Left lung (tissue), 10 donors: ENCODE results near the gene OSTM1. TPM values are rescaled to one million over a fixed set of nuclear protein-coding genes. Genes with fewer than 3 reads are reported as not detected.
A peak's percentile ranks its signal among the peaks of the same experiment; 100 is the strongest.

ENCODE experiments used
- ATAC-seq: fragments of 200-7000 bp; cut with Tn5 transposase; one replicate; pipeline ENCODE4 v1.9.1; 2020; ENCODE audit warnings: moderate library complexity
- DNase-seq, 4 donors: peaks; one replicate each; pipeline ENCODE4 v3.0.0-alpha.2; 2013 to 2020
- H3K27ac ChIP-seq, 2 donors: fragments of 200-600 bp; sonication (generic) in 1 of 2; one replicate each; pipeline versions ENCODE4 v1.5.0 to v1.8.0; 2020 to 2021
- H3K27me3 ChIP-seq, 2 donors: fragments of 200-600 bp; sonication (generic) in 1 of 2; one replicate each; pipeline versions ENCODE4 v1.5.0 to v1.8.0; 2020 to 2021
- H3K36me3 ChIP-seq, 2 donors: fragments of 200-600 bp; sonication (generic) in 1 of 2; one replicate each; pipeline versions ENCODE4 v1.5.0 to v1.8.0; 2020 to 2021
- H3K4me1 ChIP-seq, 2 donors: fragments of 200-600 bp; one replicate each; pipeline ENCODE4 v1.8.0; 2021
- H3K4me3 ChIP-seq, 2 donors: fragments of 200-600 bp; sonication (generic) in 1 of 2; one replicate each; pipeline versions ENCODE4 v1.5.0 to v1.8.0; 2020 to 2021; ENCODE audit warnings: mild to moderate bottlenecking in 1 of 2
- H3K9me3 ChIP-seq, 2 donors: fragments of 200-600 bp; sonication (generic) in 1 of 2; one replicate each; pipeline versions ENCODE4 v1.5.0 to v1.8.0; 2020 to 2021
- intact Hi-C, 2 donors: fragments of 100-400 bp; cut with DNase I; formaldehyde crosslinking; loops; one replicate each; pipeline versions ENCODE4 v1.11.2 to v1.14.2; 2022
- polyA plus RNA-seq, 6 donors: library from polyadenylated mRNA; unstranded; fragments of 120-200 nt; gene quantifications; one replicate each; pipeline ENCODE4 v1.2.1, GENCODE V29; 2013; ENCODE audit not compliant: insufficient read length in 6 of 6
- total RNA-seq, 2 donors: library from RNA; stranded (reverse); fragmentation: NEBNext Ultra II Directional; extraction: Animal tissue kit (Norgen Biotek cat#: 25700); gene quantifications; one replicate each; pipeline ENCODE4 v1.2.1, GENCODE V29; 2021
- TF ChIP-seq, protein P1 (sequence below), 2 donors: fragments of 200-600 bp; sonication (generic) in 1 of 2; IDR thresholded peaks; one replicate each; pipeline versions ENCODE4 v1.5.0 to v1.8.0; 2021; ENCODE audit warnings: antibody characterized with exemption in 2 of 2
- donor health status: DM: no; HTN: yes; CAD: no.
- donor health status: DM: no; HTN: no; CAD: no.

The OSTM1 gene
- total and polyA plus RNA-seq, 8 donors = 17.7 to 73.1 (median 21.8) TPM

DNA sequence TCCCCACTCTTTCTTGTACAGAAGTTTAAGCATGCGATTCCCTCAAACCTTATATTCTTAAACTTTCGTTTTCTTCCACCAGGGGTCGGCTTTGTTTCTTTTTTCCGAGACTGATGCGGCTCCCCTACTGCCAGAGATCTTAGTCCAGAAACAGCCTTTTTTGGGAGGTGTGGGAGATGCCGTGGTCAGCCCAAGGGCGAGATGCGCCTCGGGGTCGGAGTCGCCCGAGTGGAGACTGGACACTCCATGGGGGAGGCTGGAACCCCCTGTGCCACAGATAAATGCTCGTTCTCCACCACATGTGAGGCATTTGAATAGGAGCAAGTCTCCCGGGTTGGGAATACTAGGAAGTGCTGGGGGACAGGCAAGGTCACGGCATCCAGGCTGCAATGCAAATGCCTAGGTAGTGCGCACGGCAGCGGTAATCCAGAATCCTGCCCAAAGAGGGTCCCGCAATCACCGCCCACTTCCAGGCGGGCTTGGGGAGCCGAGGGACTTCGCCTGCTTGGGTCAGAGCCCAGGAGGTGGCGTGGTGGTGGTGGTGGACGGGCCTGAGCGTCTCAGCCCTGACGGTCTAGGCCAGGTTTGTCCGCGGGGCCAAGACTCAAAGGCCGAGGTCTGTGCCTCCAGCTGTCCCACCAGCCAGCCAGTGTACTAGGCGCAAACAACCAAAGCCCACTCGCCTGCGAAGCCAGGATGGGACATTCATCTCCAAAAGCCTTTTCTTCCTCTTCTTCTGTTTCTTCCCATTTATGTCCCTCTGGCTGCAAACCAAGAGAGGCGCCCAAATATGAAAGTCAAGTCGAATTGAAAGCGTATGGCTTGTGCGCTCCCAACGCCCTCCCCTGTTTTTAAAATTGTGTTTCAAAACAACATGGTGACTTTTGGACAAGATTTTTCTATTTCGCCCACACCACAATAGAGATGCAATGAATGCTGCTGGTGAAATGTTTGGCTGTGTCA lies 39.3 kb upstream of the OSTM1 start:
- ATAC-seq (peak; percentile 48), DNase-seq (peak in 1 of 4 donors; percentile 68)
- no peaks in the 10 kb centered on the region for H3K36me3 ChIP-seq
- H3K9me3 ChIP-seq = no peaks in the 10 kb centered on the region
- peaks cover 14 to 48% of the 10 kb centered on the region in 2 donors for H3K4me1 ChIP-seq
- peak overlapping the region in 1 of 2 donors; percentile 32 for H3K4me3 ChIP-seq
- intact Hi-C loops = loop anchor here in 1 of 2 donors (5.0 to 10.0 kb wide), 2 partner anchors 378 to 411 kb away; no protein-coding TSS in a partner anchor
- peaks cover 32 to 95% of the 10 kb centered on the region in 2 donors for H3K27me3 ChIP-seq
- no peak overlapping the region for H3K27ac ChIP-seq
- TF ChIP-seq, protein P1, sequence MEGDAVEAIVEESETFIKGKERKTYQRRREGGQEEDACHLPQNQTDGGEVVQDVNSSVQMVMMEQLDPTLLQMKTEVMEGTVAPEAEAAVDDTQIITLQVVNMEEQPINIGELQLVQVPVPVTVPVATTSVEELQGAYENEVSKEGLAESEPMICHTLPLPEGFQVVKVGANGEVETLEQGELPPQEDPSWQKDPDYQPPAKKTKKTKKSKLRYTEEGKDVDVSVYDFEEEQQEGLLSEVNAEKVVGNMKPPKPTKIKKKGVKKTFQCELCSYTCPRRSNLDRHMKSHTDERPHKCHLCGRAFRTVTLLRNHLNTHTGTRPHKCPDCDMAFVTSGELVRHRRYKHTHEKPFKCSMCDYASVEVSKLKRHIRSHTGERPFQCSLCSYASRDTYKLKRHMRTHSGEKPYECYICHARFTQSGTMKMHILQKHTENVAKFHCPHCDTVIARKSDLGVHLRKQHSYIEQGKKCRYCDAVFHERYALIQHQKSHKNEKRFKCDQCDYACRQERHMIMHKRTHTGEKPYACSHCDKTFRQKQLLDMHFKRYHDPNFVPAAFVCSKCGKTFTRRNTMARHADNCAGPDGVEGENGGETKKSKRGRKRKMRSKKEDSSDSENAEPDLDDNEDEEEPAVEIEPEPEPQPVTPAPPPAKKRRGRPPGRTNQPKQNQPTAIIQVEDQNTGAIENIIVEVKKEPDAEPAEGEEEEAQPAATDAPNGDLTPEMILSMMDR (IDR thresholded peaks at IDR 0.05) = no peak

DNA sequence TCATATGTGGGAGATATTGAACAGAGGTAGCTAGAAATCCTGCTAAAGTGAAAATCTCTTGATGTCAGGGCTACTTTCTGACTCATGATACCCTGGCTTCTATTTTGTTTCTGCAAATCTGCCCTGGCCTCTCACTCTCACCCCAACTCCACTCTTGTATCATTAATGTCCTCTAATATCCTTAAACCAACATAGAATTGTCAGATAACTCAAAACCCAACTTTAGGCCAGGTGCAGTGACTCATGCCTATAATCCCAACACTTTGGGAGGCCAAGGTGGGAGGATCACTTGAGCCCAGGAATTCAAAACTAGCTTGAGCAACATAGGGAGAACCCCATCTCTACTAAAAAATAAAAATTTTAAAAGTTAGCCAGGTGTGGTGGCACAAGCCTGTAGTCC lies 33.8 kb upstream of the OSTM1 start:
- peaks cover 0 to 40% of the 10 kb centered on the region in 2 donors for H3K27me3 ChIP-seq
- no peak for ATAC-seq
- no peak for DNase-seq

DNA sequence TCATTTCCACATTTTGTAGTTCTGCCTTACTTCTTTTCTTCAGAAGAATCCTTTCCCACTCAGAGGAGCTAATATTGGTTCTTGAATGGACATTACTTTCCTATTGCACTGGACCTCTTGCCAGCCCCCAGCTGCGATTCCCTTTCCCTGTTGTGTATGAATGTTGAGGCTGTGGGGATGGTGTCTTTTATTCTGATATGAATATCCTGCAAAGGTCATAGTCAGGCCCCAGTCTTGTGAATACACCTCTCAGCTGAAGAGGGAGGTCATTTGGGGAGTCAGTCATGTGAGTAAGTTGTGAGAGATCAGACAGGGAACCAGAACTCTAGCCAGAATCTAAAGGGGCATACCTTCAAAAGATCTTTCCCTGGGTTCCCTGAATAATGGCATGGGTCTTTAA lies 32.6 kb upstream of the OSTM1 start:
- Histone ChIP-seq H3K4me1 (no peaks in the 10 kb centered on the region), H3K4me3 (no peak overlapping the region), H3K27ac (no peak overlapping the region), H3K36me3 (no peaks in the 10 kb centered on the region), H3K27me3 (peaks cover 0 to 28% of the 10 kb centered on the region in 2 donors), H3K9me3 (no peaks in the 10 kb centered on the region)
- ATAC-seq = no peak
- DNase-seq = no peak
- TF ChIP-seq, protein P1 (IDR thresholded peaks at IDR 0.05) = no peak
- intact Hi-C loops = no loop called here

More for the DNA sequence above, 33.8 kb upstream of the OSTM1 start:
- intact Hi-C loops = no loop called here
- H3K9me3 ChIP-seq = no peaks in the 10 kb centered on the region
- H3K27ac ChIP-seq = no peak overlapping the region
- H3K4me3 ChIP-seq = no peak overlapping the region
- TF ChIP-seq, protein P1 (IDR thresholded peaks at IDR 0.05) = no peak
- peaks cover 0 to 2% of the 10 kb centered on the region in 2 donors for H3K4me1 ChIP-seq
- H3K36me3 ChIP-seq = no peaks in the 10 kb centered on the region

DNA sequence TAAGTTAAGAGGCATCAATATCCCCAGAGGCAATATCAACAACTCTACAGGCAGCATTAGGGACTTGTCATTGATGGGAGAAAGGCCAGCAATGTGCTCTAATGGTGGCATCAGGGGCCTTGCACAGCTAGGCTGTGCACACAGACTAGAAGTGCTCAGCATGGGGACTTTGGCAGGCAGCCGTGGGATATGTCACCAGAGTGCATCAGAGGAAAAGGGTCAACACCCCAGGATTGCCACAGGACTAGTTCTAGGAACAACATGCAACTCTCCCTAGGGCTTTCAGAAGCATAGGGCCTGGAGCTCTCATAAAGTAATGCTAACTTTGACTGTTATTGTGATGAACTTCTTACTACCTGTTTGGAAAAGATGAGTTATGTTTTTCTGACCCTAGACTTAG lies 32.2 kb upstream of the OSTM1 start:
- ATAC-seq (no peak), DNase-seq (no peak)
- intact Hi-C loops = no loop called here
- Histone ChIP-seq H3K4me3 (no peak overlapping the region), H3K9me3 (no peaks in the 10 kb centered on the region), H3K27ac (no peak overlapping the region), H3K4me1 (no peaks in the 10 kb centered on the region), H3K27me3 (peaks cover 0 to 23% of the 10 kb centered on the region in 2 donors), H3K36me3 (no peaks in the 10 kb centered on the region)
- TF ChIP-seq, protein P1 (IDR thresholded peaks at IDR 0.05) = no peak

DNA sequence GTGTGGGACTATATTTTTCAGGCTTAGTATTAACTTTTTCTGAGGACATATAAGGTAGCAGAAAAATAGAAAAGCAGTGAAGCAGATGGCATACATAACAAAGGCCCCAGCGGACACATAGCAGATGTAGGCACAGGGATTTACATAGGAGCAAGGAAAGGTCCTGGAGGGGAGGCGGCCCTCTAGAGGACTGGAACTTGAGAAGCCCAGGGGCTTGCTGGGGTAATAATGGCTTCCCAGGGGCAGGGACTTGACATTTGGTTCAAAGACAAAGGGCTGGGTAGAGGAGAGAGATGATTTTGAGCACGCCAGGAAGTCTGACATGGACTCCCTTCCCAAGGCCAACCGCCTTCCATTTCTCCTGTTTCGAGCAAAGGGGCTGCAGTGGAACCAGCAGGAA lies 31.7 kb upstream of the OSTM1 start:
- H3K4me1 ChIP-seq = no peaks in the 10 kb centered on the region
- H3K36me3 ChIP-seq = no peaks in the 10 kb centered on the region
- H3K27me3 ChIP-seq = peaks cover 0 to 19% of the 10 kb centered on the region in 2 donors
- H3K9me3 ChIP-seq = no peaks in the 10 kb centered on the region
- DNase-seq (no peak), ATAC-seq (no peak)
- intact Hi-C loops = no loop called here
- H3K4me3 ChIP-seq = no peak overlapping the region
- TF ChIP-seq, protein P1 (IDR thresholded peaks at IDR 0.05) = no peak
- H3K27ac ChIP-seq = no peak overlapping the region
